NCI-H1930 (cell line): ENCODE data around the gene NUDT16L1.

Experiments used
- DNase-seq, 2 experiments: peaks; one replicate each; lab custom pipeline; 2025; lab: John Stamatoyannopoulos, UW

The NUDT16L1 gene

DNA sequence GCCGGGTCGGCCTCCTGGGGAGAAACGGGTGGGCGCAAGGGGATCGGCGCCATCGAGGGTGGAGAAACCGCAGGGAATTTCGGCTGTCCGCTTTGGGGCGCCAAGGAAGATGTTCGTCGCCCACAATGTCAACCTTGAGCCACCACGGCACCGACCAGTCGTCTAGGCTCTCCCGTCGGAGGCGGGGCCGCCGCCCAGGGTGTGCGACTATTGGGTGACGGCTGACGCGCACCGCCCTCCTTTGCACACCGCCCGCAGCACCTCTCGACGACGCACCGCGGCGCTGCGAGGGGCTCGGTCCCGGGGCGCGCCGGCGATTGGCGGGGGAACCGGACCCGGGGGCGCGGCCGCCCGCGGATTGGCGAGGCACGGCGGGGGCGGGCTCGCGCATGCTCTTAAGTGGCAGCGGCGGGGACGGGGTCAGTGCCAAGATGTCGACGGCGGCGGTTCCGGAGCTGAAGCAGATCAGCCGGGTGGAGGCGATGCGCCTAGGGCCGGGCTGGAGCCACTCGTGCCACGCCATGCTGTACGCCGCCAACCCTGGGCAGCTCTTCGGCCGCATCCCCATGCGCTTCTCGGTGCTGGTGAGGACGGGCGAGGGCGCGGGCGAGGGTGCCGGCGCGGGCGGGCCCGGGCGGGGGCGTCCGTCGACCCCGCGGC lies at the start of gene NUDT16L1:
Gene NUDT16L1 (plus strand): TSS at position 267 of the 660 bp plus-strand sequence. CDS start 165 bp downstream, at position 432.
- DNase-seq: peak; percentile 91 to 98

DNA sequence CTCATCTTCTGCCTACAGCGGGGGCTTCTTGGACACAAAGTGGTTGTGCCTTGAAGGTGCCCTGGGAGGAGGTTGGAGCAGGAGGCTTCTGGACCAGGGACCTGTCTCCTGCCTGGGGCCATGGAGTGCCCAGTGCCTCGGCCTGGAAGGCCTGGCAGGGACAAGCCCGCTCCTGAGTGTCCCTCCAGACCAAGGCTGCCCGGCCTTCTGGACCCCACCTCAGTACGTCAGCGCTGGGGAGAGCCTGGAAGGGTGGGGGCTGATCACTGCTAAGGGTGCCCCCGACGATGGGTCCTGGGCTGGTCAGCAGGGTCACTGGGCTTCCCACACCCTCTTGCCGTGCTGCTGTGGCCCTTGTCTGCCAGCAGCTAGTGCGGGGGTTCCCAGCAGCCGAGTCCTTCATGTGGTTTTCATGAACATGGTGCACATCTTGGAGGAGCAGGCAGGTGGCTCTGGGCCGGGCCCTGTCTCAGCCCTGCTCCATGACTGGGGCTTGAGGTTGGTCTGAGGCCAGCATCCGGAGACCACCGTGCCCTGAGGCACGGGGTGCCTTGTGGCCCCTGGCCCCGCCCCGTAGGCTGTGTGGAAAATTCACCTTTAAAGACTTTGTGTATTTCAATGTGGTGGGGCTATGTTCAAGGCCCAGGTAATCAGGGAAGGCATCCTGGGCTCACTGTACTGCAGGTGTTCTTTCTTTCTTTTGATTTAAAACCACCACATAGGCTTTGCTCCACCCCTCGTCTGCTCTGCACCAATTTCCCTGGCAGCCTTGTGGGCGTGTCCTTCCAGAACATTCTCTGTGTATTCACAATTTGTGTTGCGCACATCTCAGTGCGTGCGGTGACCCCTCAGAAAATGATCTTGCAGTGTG lies 46.4 kb upstream of the NUDT16L1 start:
- DNase-seq: no peak

DNA sequence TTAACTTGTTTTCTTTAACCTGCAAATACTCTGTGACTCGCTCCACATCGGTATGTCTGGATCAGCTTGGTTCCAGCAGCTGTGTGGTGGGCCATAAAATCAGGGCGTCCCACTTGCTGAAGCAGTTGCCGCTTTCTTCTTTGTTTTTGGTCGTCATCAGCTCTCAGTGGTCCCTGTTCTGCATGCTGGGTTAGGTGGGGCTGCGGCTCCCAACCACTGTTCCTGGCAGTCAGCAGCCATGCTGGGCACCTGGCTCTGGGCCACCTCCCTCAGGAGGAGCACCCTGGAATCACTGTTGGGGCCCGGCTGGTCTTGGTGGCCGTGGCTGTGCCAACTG lies 45.8 kb upstream of the NUDT16L1 start:
- DNase-seq: no peak

GRCh38 chr16:4648917-4649316 lies 44.4 kb upstream of the NUDT16L1 start:
- no peak for DNase-seq

DNA sequence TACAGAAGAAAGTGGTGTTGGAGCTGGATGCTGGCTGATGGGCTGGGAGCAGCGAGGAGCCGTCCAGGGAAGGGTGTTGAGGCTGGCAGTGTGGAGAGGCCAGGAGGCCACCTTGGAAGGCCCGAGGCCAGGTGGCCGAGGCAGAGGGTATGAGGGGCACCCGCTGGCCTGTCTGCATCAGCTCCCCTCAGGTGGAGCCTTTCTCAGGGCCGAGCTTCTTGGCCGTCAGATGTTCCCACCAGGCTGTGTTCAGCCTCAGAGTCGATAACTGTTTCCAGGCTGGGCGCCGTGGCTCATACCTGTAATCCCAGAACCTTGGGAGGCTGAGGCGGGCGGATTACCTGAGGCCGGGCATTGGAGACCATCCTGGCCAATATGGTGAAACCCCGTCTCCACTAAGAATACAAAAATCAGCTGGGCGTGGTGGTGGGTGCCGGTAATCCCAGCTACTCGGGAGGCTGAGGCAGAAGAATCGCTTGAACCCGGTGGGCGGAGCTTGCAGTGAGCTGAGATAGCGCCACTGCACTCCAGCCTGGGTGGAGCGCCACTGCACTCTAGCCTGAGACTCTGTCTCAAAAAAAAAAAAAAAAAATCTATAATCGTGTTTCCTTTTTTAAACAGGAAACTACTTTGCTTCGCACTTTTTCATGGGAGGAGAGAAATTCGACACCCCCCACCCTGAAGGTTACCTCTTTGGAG lies 43.5 kb upstream of the NUDT16L1 start:
- DNase-seq: no peak

DNA sequence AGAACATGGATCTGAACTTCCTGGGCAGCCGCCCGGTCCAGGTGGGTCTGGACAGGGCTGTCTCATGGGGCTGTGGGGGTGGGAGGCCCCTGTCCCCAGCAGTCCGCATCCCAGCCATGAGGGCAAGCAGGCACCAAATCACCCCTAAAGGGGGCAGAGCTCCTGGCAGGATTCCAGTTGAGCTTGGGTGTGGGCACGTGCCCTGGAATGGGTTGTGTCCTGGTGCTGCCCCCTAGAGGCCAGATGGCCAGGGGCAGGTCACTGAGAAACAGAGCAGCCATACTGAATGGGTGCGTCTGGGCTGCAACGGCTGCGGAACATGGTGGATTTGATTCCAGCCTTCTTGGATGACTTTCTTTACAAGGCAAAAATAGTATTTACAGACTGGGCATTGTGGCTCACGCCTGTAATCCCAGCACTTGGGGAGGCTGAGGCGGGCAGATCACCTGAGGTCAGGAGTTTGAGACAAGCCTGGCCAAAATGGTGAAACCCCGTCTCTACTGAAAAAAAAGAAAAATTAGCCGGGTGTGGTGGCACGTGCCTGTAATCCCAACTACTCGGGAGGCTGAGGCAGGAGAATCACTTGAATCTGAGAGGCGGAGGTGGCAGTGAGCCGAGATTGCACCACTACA lies 42.8 kb upstream of the NUDT16L1 start:
- peak; percentile 67 to 79 for DNase-seq

- DNase-seq: no peak
These were observed 41.5 kb upstream of the NUDT16L1 start for GRCh38 chr16:4651827-4652226.

- no peak for DNase-seq
These were observed 40.8 kb upstream of the NUDT16L1 start for GRCh38 chr16:4652561-4652960.

GRCh38 chr16:4654011-4654963 lies 39.1 kb upstream of the NUDT16L1 start:
- DNase-seq: no peak

DNA sequence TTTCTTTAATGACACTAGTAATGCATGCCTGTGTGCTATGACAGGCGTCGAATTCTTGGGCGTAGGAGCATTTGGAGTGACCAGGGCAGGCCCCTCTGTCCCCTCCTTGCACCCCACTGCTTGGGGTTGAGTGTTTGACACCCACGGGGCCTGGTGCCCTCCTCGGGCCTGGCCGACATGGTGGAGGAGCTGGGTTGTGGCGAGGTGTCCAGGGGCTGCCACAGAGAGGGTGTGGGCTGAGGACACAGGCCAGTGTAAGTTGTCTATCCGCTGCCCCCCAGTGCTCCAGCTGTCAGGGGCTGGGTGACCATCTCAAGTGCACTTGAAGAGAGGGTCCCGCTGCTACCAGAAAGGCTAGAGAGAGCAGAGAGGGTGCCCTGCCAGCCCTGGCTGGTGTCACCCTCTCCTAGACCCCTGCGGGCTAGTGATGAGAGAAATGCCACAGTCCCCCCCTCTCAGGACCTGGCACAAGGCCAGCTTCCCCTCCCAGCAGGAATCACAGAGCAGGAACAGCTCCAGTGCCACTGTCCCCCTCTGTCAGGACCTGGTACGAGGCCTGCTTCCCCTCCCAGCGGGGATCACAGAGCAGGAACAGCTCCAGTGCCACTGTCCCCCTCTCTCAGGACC lies 38.3 kb upstream of the NUDT16L1 start:
- no peak for DNase-seq

- no peak for DNase-seq
These were observed 37.6 kb upstream of the NUDT16L1 start for GRCh38 chr16:4655801-4656200.

- no peak for DNase-seq
These were observed 37.1 kb upstream of the NUDT16L1 start for GRCh38 chr16:4656221-4656620.

GRCh38 chr16:4656695-4657686 lies 36.4 kb upstream of the NUDT16L1 start:
- no peak for DNase-seq

DNA sequence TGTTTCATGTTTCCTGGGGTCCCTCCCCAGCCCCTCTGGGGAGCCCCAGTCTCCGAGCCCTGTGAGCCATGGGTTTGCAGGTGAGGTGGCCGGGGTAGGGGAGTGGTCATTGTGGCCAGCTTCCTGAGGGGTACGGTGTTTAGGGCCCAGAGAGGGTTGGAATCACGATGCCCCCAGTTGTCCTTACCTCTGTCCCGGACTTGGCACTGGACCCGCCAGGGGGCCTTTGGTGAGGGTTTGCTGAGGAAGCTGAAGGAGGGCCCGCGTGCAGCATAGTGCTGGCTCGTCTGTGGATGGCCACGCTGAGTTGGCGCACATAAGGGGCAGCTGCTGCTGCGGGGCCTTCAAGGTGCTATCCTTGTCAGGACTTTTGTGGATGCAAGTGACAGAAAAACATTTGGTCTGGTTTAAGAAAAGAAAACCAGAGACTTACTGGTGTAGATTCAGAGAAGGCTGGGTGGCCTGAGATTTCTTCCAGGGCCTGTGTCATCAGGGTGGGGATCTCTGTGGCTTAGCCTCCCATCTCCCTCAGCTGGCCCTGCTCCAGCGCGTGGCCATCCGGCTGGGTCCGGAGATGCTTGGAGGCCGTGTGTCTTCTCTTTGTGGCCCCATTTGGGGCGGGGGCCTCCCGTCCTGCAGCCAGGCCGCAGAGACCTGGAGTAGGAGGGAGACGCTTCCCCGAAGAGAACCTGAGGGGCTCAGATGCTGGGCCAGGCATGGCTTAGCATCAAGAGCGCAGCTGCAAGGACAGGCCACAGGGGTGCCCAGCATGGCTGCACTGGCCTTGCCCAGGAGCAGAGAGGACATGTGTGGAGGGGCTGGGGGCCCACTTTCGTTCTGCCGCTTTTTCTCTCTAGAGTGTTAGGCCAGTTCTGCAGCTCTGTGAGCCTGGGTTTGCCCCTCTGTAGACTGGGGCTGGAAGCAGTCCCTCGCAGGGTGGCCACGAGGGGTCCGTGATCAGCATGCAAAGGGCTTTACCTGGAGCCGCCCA lies 33.7 kb upstream of the NUDT16L1 start:
- no peak for DNase-seq

DNA sequence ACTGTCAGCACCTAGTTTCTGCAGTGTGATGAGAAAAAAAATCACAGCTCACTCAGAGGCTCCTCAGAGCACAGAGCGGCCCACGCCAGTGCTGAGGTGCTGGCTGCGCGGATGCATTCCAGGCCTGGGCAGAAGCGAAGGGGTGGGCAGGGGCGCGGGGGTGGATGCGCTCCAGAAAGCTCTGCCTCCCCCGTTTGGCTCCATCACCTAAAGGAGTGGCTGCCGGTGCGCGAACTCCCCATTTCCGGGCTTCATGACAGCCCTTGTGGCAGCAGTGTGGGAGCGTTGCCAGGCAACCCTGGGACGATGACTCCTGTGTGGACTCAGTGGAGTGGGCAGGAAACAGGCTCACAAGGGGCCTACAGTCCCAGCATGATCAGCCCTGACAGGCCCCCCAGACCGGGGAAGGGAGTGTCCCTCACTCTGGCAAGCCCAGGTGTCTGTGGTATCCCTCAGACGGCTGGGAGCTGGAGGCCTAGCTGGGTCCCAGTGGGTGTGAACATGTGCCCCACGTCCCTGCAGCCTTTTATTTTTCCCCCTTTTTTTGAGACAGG lies 32.8 kb upstream of the NUDT16L1 start:
- DNase-seq: no peak

DNA sequence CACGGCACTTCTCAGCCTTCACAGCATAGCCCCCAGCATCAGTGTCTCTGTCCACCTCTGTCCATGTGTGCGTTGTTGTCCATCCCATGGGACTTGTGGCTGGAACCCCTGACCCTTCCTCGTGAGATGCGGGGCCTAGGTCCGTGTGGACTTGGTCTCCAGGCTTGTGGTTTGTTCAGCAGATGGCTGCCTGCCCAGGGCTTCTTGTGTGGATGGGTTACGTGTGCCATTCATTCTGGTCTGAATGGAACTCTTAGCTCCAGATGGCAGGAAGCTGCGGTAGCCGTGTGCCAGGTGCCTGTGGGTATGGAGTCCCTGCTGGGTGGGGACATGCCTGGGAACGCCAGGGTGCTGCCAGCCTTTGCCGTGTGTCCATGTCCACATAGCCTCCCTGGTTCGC lies 31.7 kb upstream of the NUDT16L1 start:
- DNase-seq: no peak

- DNase-seq: no peak
These were observed 29.9 kb upstream of the NUDT16L1 start for GRCh38 chr16:4663465-4663776.
